Breast epithelium (tissue), 3 donors: Measurements from ENCODE around the gene PRSS48.

Source experiments
- POLR2A ChIP-seq: fragments of 450-650 bp; IDR thresholded peaks from one replicate; pipeline ENCODE4 v1.6.1; 2016; ENCODE audit warnings: antibody characterized with exemption, mild to moderate bottlenecking, moderate library complexity
- POLR2AphosphoS5 ChIP-seq, 3 donors: sonication (generic); formaldehyde crosslinking; IDR thresholded peaks; one replicate each; pipeline ENCODE4 v1.6.1; 2017; ENCODE audit warnings: antibody characterized with exemption in 3 of 3
- TF ChIP-seq, protein P1 (sequence below), 3 donors: fragments of 450-650 bp; IDR thresholded peaks; one replicate each; pipeline ENCODE4 v1.5.1; 2016 to 2017; ENCODE audit warnings: antibody characterized with exemption in 3 of 3, mild to moderate bottlenecking in 3 of 3, moderate library complexity in 3 of 3

- TF ChIP-seq, protein P1, sequence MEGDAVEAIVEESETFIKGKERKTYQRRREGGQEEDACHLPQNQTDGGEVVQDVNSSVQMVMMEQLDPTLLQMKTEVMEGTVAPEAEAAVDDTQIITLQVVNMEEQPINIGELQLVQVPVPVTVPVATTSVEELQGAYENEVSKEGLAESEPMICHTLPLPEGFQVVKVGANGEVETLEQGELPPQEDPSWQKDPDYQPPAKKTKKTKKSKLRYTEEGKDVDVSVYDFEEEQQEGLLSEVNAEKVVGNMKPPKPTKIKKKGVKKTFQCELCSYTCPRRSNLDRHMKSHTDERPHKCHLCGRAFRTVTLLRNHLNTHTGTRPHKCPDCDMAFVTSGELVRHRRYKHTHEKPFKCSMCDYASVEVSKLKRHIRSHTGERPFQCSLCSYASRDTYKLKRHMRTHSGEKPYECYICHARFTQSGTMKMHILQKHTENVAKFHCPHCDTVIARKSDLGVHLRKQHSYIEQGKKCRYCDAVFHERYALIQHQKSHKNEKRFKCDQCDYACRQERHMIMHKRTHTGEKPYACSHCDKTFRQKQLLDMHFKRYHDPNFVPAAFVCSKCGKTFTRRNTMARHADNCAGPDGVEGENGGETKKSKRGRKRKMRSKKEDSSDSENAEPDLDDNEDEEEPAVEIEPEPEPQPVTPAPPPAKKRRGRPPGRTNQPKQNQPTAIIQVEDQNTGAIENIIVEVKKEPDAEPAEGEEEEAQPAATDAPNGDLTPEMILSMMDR (IDR thresholded peaks at IDR 0.05), result no peak
- TF ChIP-seq POLR2A (no peak), POLR2AphosphoS5 (IDR thresholded peaks at IDR 0.05) (no peak)
These were observed 40.9 kb upstream of the PRSS48 start for GRCh38 chr4:151236036-151236435.
